Cardiac muscle cell (in vitro differentiated cells and primary cell): ENCODE results near the gene CD63. TPM values are rescaled to one million over a fixed set of nuclear protein-coding genes. Genes with fewer than 3 reads are reported as not detected.

ENCODE experiments used
- DNase-seq, 2 donors: peaks; one replicate each; pipeline versions ENCODE4 v3.0.0 to v3.0.0-alpha.2; 2010 to 2017; ENCODE audit warnings: low read depth in 1 of 2, low spot score in 1 of 2
- H3K27ac ChIP-seq: fragments of 200-600 bp; sonication (generic); 2 replicates; pipeline ENCODE4 v1.5.1; 2016
- H3K27me3 ChIP-seq: fragments of 200-600 bp; sonication (generic); 2 replicates; pipeline ENCODE4 v1.6.0; 2016; ENCODE audit warnings: control low read depth
- H3K36me3 ChIP-seq: fragments of 200-600 bp; sonication (generic); 2 replicates; pipeline ENCODE4 v1.5.1; 2016; ENCODE audit warnings: control low read depth
- H3K4me1 ChIP-seq: fragments of 200-600 bp; sonication (generic); 2 replicates; pipeline ENCODE4 v1.8.1; 2017; ENCODE audit warnings: low read depth, mild to moderate bottlenecking, mixed run types
- H3K4me3 ChIP-seq: fragments of 200-600 bp; sonication (generic); 2 replicates; pipeline ENCODE4 v1.5.1; 2016; ENCODE audit warnings: mild to moderate bottlenecking
- H3K9me3 ChIP-seq: fragments of 200-600 bp; sonication (generic); 2 replicates; pipeline ENCODE4 v1.5.1; 2017; ENCODE audit warnings: low read depth, mild to moderate bottlenecking, control low read depth
- CTCF ChIP-seq: IDR thresholded peaks from 2 replicates; pipeline ENCODE4 v1.5.1; 2012; ENCODE audit warnings: low read depth, mild to moderate bottlenecking, low read length
- polyA plus RNA-seq: library from polyadenylated mRNA; unstranded; fragments of >200 nt; fragmentation: Nextera tagmentation; extraction: Ambion mirVana; gene quantifications from 2 replicates; pipeline ENCODE4 v1.2.1, GENCODE V29; 2016
- total RNA-seq: library from RNA; depleted of rRNA; stranded (reverse); fragments of >200 nt; gene quantifications from 2 replicates; pipeline ENCODE4 v1.2.3, GENCODE V29; 2016

CD63 gene
- total and polyA plus RNA-seq, 2 experiments from 2014 or later: 268 to 1,103 TPM

GRCh38 chr12:55707219-55707671, 21.6 kb downstream of the CD63 start:
- peak overlapping the region; percentile 82 for H3K4me3 ChIP-seq
- H3K4me1 ChIP-seq: peaks cover 60% of the 10 kb centered on the region
- DNase-seq: peak in 1 of 2 donors; percentile 42
- H3K9me3 ChIP-seq: no peaks in the 10 kb centered on the region
- H3K27me3 ChIP-seq: no peaks in the 10 kb centered on the region
- no peak for TF ChIP-seq CTCF
- H3K27ac ChIP-seq: no peak overlapping the region
- H3K36me3 ChIP-seq: no peaks in the 10 kb centered on the region

GRCh38 chr12:55706568-55707218, 22.1 kb downstream of the CD63 start:
- Histone ChIP-seq H3K36me3 (no peaks in the 10 kb centered on the region), H3K4me1 (peaks cover 54% of the 10 kb centered on the region), H3K9me3 (no peaks in the 10 kb centered on the region), H3K4me3 (peak overlapping the region; percentile 82), H3K27me3 (no peaks in the 10 kb centered on the region), H3K27ac (no peak overlapping the region)
- TF ChIP-seq CTCF: no peak
- DNase-seq: no peak

GRCh38 chr12:55705782-55706402, 22.9 kb downstream of the CD63 start:
- Histone ChIP-seq H3K4me3 (peak overlapping the region; percentile 82), H3K27ac (no peak overlapping the region)

GRCh38 chr12:55704824-55705718, 23.7 kb downstream of the CD63 start:
- no peak for TF ChIP-seq CTCF
- no peaks in the 10 kb centered on the region for H3K36me3 ChIP-seq
- H3K4me1 ChIP-seq: peaks cover 39% of the 10 kb centered on the region
- no peaks in the 10 kb centered on the region for H3K9me3 ChIP-seq
- no peaks in the 10 kb centered on the region for H3K27me3 ChIP-seq
- H3K27ac ChIP-seq: no peak overlapping the region
- DNase-seq: no peak
- H3K4me3 ChIP-seq: no peak overlapping the region

More at GRCh38 chr12:55705782-55706402, 22.9 kb downstream of the CD63 start:
- H3K36me3 ChIP-seq: no peaks in the 10 kb centered on the region
- H3K27me3 ChIP-seq: no peaks in the 10 kb centered on the region
- H3K9me3 ChIP-seq: no peaks in the 10 kb centered on the region
- no peak for DNase-seq
- TF ChIP-seq CTCF: peak; percentile 33
- peaks cover 46% of the 10 kb centered on the region for H3K4me1 ChIP-seq

GRCh38 chr12:55703901-55704761, 24.7 kb downstream of the CD63 start:
- Histone ChIP-seq H3K27ac (no peak overlapping the region), H3K9me3 (no peaks in the 10 kb centered on the region), H3K4me3 (no peak overlapping the region), H3K36me3 (no peaks in the 10 kb centered on the region), H3K27me3 (no peaks in the 10 kb centered on the region), H3K4me1 (peaks cover 29% of the 10 kb centered on the region)
- no peak for TF ChIP-seq CTCF
- DNase-seq: peak in 1 of 2 donors; percentile 57
